Mesothelial cell of epicardium (in vitro differentiated cells): ENCODE data around the gene KYAT1. TPM values are rescaled to one million over a fixed set of nuclear protein-coding genes. Genes with fewer than 3 reads are reported as not detected.

Experiments used
- DNase-seq, 2 experiments: peaks; one replicate each; pipeline ENCODE4 v3.0.0; 2021; ENCODE audit warnings: low spot score in 2 of 2; ENCODE audit not compliant: unreplicated experiment in 2 of 2
- H3K27ac Mint-ChIP-seq: 2 replicates; pipeline ENCODE4 v1.8.0; 2021; ENCODE audit warnings: mixed read lengths
- H3K27me3 Mint-ChIP-seq: 2 replicates; pipeline ENCODE4 v1.8.0; 2021; ENCODE audit warnings: low read depth, mixed read lengths
- H3K36me3 Mint-ChIP-seq: 2 replicates; pipeline ENCODE4 v1.8.0; 2021; ENCODE audit warnings: mixed read lengths
- H3K4me1 Mint-ChIP-seq: 2 replicates; pipeline ENCODE4 v1.8.0; 2021; ENCODE audit warnings: mixed read lengths
- H3K4me3 Mint-ChIP-seq: 2 replicates; pipeline ENCODE4 v1.8.0; 2021; ENCODE audit warnings: mild to moderate bottlenecking, moderate library complexity, mixed read lengths
- H3K9me3 Mint-ChIP-seq: 2 replicates; pipeline ENCODE4 v1.8.0; 2021; ENCODE audit warnings: mixed read lengths
- total RNA-seq: library from RNA; stranded (reverse); gene quantifications from 3 replicates; pipeline ENCODE4 v1.2.1, GENCODE V29; 2021
- TF ChIP-seq, protein P1 (sequence below): fragments of 200-600 bp; sonication (generic); IDR thresholded peaks from one replicate; pipeline ENCODE4 v1.5.0; 2021; ENCODE audit warnings: antibody characterized with exemption; ENCODE audit not compliant: unreplicated experiment

KYAT1 gene
- total RNA-seq, 1 donor from 2014 or later, result 9.2 TPM

DNA sequence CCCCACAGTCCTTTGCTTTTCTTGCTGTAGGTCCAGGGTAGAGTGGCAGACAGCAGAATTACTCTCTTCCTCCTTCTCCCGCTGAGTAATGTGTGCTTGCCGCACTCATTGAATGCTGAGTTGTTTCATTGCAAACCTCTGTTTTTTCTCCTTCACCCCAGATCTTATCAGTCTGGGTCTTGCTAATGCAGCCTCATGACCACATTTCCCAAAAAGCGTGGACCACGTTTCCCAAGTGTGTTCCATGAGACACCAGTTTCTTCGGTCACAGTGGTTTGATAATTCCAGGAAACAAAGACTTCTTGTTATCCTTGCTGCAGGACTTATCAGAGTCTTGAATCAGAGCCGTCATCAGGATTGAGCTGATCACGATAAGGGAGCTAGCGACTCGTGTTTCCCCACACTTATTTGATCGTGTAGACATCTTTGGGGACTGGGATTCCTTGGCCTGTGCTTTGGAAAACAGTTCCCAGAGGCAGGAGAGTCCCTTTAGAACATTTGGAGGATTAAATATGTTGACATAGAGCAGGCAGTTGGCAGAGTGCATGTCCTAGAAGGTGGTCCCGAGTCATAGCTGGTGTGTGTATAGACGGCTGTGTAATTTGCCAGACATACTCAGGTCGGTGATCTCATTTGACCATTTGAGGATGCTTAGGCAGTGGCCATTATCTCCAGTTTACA, 4.6 kb upstream of the KYAT1 start:
- H3K4me3 Mint-ChIP-seq, result no peak overlapping the region
- H3K4me1 Mint-ChIP-seq, result peaks cover 10% of the 10 kb centered on the region
- H3K36me3 Mint-ChIP-seq, result peaks cover 13% of the 10 kb centered on the region
- no peak for DNase-seq
- H3K27me3 Mint-ChIP-seq, result no peaks in the 10 kb centered on the region
- no peaks in the 10 kb centered on the region for H3K9me3 Mint-ChIP-seq
- TF ChIP-seq, protein P1, sequence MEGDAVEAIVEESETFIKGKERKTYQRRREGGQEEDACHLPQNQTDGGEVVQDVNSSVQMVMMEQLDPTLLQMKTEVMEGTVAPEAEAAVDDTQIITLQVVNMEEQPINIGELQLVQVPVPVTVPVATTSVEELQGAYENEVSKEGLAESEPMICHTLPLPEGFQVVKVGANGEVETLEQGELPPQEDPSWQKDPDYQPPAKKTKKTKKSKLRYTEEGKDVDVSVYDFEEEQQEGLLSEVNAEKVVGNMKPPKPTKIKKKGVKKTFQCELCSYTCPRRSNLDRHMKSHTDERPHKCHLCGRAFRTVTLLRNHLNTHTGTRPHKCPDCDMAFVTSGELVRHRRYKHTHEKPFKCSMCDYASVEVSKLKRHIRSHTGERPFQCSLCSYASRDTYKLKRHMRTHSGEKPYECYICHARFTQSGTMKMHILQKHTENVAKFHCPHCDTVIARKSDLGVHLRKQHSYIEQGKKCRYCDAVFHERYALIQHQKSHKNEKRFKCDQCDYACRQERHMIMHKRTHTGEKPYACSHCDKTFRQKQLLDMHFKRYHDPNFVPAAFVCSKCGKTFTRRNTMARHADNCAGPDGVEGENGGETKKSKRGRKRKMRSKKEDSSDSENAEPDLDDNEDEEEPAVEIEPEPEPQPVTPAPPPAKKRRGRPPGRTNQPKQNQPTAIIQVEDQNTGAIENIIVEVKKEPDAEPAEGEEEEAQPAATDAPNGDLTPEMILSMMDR, result no peak
- no peak overlapping the region for H3K27ac Mint-ChIP-seq

GRCh38 chr9:128885798-128886197, 4.0 kb upstream of the KYAT1 start:
- H3K27me3 Mint-ChIP-seq, result no peaks in the 10 kb centered on the region
- no peak overlapping the region for H3K4me3 Mint-ChIP-seq
- no peak for DNase-seq
- H3K36me3 Mint-ChIP-seq, result peaks cover 13% of the 10 kb centered on the region
- H3K4me1 Mint-ChIP-seq, result peaks cover 12% of the 10 kb centered on the region
- TF ChIP-seq, protein P1, result no peak
- H3K9me3 Mint-ChIP-seq, result no peaks in the 10 kb centered on the region
- H3K27ac Mint-ChIP-seq, result no peak overlapping the region

DNA sequence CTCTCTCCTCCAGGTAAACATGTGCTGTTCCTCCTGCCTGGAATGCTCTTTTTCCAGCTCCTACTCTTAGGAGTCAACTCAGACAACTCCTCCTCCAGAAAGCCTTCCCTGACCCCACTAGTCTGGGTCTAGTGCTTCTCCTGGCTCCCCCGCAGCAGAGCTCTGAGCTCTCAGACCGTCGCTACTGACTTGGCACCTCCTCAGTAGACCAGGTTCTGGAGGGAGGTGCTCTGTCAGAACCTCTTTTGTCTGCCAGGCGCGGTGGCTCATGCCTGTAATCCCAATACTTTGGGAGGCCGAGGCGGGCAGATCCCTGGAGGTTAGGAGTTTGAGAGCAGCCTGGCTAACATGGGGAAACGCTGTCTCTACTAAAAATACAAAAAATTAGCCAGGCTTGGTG, 3.6 kb upstream of the KYAT1 start:
- Mint-ChIP-seq H3K9me3 (no peaks in the 10 kb centered on the region), H3K36me3 (peaks cover 11% of the 10 kb centered on the region), H3K4me1 (peaks cover 14% of the 10 kb centered on the region), H3K4me3 (no peak overlapping the region), H3K27me3 (no peaks in the 10 kb centered on the region), H3K27ac (no peak overlapping the region)
- TF ChIP-seq, protein P1, result no peak
- DNase-seq, result no peak

GRCh38 chr9:128884164-128884563, 2.4 kb upstream of the KYAT1 start:
- Mint-ChIP-seq H3K36me3 (peaks cover 10% of the 10 kb centered on the region), H3K27ac (no peak overlapping the region)

GRCh38 chr9:128882677-128883603, 1.2 kb upstream of the KYAT1 start:
- peak overlapping the region; percentile 98 for H3K27ac Mint-ChIP-seq
- H3K27me3 Mint-ChIP-seq, result no peaks in the 10 kb centered on the region
- DNase-seq, result no peak
- TF ChIP-seq, protein P1, result no peak
- H3K36me3 Mint-ChIP-seq, result peaks cover 5% of the 10 kb centered on the region
- H3K4me1 Mint-ChIP-seq, result peaks cover 14% of the 10 kb centered on the region
- peak overlapping the region; percentile 98 for H3K4me3 Mint-ChIP-seq
- no peaks in the 10 kb centered on the region for H3K9me3 Mint-ChIP-seq

More at GRCh38 chr9:128884164-128884563, 2.4 kb upstream of the KYAT1 start:
- peaks cover 14% of the 10 kb centered on the region for H3K4me1 Mint-ChIP-seq
- DNase-seq, result no peak
- TF ChIP-seq, protein P1, result no peak
- H3K27me3 Mint-ChIP-seq, result no peaks in the 10 kb centered on the region
- H3K9me3 Mint-ChIP-seq, result no peaks in the 10 kb centered on the region
- H3K4me3 Mint-ChIP-seq, result peak overlapping the region; percentile 41
